Caki2 (cell line): ENCODE data around the gene RXRA. TPM values are rescaled to one million over a fixed set of nuclear protein-coding genes. Genes with fewer than 3 reads are reported as not detected.

Source experiments
- DNase-seq: peaks from one replicate; pipeline ENCODE4 v3.0.0-alpha.2; 2015; ENCODE audit warnings: low read depth
- in situ Hi-C: cut with HindIII; loops from 2 replicates; pipeline ENCODE4 v1.10.0; 2016; ENCODE audit warnings: low sequenced_read_pairs, low pct_unique_long_range_greater_than_20kb, mixed read lengths
- total RNA-seq: library from RNA; depleted of rRNA; stranded (reverse); fragments of >200 nt; shearing (Covaris generic); gene quantifications from 2 replicates; pipeline ENCODE4 v1.2.3, GENCODE V29; 2014; ENCODE audit warnings: low replicate concordance

Gene RXRA
- total RNA-seq, 1 experiment from 2014 or later, result 20.6 TPM

DNA sequence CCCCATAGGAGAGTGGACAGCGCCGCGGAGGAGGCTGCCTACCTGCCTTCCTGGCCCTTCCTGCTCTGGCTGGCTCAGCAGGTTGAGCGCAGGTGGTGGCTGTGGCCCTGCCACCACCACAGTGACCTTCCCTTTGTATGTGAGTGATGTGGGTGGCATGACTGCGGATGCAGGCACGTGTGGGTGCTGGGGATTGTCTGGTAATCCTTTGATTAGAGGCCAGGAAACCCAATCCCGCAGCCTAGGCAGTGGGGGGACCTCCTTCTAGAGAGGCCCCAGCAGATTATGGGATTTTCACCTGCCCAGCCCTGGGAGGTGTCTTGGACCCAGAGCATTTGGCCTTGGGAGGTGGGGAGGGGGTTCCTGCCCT is 16.5 kb downstream of the RXRA start:
- in situ Hi-C loops, result no loop called here
- DNase-seq, result no peak

- in situ Hi-C loops, result no loop called here
- no peak for DNase-seq
Measured at GRCh38 chr9:134343637-134344036, 17.4 kb downstream of the RXRA start.

GRCh38 chr9:134344068-134344799 is 18.0 kb downstream of the RXRA start:
- no peak for DNase-seq
- in situ Hi-C loops, result no loop called here

- no peak for DNase-seq
- in situ Hi-C loops, result no loop called here
Measured at GRCh38 chr9:134344800-134345310, 18.6 kb downstream of the RXRA start.

DNA sequence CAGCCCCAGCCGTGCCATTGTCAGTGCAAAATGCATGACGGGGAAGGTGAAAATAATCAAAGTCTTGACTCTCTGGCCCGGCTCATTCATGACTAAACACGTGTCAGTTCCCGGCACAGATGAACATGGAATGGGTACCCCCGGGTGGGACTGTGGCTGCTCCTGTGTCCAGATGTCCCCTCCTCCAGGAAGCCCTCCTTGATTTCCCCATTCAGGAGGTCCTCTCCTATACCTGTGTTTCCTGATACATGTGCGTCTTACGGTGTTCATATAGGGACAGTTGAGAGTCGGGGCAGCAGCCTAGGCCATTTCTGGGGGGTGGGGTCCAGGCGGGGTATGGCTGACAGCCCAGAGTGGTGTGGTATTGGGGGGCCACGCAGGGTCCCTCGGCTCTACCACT is 19.5 kb downstream of the RXRA start:
- in situ Hi-C loops, result no loop called here
- no peak for DNase-seq

DNA sequence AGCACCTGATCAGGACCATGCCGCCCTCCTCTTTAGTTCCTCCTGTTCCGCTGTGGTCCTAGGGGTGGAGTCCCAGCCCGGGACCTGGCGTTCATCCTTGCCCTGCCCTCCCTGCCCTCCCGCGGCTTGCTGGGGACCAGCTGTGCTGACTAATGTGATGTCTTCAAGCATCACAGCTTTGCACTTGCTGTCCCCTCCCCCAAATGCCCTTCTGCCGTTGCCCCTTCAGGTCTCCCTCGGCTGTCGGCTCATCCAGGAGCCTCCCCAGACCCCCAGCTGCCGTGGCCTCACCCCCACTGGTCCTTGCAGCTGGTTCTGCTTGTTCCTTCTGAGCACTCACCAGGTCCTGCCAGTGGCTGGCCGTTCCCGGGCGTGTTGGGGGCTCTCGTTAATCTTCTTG is 19.9 kb downstream of the RXRA start:
- in situ Hi-C loops, result no loop called here
- no peak for DNase-seq

DNA sequence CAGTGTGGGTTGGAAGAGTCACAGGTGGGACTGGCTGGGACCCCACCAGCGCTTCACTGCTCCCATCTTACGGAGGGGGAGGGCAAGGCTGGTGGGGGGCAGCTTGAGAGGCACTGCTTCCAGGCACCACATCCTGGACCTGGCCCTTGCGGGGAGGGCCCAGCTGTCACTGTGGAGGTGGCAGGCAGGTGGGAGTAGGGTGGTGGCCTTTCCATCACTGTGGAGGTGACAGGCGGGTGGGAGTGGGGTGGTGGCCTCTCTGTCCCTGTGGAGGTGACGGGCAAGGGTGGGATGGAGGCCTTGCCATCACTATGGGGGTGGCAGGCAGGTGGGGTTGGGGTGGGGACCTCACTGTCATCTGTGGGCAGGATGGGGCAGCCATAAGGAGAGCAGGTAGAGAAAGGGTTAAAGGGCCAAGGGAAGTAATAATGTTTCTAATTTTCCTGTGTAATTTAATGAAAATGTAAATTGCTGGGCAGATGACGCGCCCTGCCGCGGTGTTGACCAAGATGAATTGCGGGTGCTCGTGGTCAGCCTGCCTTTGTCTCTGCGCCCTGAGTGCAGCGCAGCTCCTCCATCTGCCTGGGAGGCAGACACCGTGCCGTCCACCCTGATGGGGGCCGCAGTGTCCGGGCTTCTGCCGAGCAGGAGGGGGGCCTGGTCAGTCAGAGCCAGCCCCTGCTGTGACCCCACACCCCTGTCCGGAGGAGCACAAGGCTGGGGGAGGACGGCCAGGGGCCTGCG is 20.8 kb downstream of the RXRA start:
- no peak for DNase-seq
- in situ Hi-C loops, result no loop called here

- no peak for DNase-seq
- in situ Hi-C loops, result no loop called here
Measured at GRCh38 chr9:134347996-134348395, 21.7 kb downstream of the RXRA start.

DNA sequence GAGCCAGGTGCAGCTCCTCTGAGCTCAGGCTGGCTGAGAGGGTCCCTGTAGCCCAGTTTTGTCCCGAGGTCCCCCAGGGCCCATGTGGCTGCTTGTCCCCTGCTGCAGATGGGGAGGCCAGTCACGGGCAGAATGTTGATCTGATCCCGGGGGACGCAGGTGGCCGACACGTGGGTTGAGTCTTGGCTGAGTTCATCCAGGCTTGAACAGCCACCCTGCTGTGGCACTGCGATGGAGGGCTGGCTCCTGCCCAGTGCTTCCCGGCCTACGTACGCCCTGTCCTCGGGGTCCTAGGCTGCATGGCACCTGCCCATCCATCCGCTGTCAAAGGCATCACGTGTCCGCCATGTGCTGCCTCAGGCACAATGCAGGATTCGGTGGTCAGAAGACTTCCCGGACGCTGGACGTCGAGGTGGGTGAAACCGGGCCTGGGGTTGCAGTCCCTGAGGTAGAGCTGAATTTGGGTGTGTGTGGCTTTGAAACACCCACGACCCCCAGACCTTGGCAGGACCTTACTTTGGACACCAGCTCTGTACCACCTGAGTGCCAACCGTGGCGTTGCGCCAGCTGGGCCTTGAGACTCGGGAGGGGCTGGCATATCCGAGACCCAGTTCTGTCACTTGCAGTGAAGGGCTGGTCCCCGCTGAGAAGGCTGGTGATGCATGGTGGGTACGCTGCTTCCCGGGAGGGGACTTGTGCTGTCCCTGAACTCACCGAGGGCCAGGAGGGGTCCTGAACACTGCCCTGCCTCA is 22.3 kb downstream of the RXRA start:
- in situ Hi-C loops, result no loop called here
- DNase-seq, result no peak

DNA sequence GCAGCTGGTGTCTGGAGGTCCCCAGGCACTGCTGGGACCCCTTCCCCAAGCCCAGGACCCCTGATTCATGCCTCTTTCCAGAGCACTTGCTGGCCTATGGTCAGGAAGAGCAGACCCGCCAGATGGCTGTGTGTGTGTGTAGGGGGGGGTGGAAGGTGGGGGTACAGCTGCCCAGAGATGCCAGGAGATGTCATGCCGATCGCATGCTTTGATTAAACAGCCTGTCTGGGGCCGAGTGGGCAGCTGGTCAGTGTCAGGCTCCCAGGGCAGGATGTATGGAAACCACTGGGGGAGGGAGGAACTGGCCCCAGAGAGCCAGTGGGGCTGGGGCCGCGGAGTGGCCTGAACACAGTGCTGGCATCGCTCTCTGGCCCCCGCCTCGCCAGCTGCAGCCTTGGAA is 23.7 kb downstream of the RXRA start:
- no peak for DNase-seq
- in situ Hi-C loops, result no loop called here

DNA sequence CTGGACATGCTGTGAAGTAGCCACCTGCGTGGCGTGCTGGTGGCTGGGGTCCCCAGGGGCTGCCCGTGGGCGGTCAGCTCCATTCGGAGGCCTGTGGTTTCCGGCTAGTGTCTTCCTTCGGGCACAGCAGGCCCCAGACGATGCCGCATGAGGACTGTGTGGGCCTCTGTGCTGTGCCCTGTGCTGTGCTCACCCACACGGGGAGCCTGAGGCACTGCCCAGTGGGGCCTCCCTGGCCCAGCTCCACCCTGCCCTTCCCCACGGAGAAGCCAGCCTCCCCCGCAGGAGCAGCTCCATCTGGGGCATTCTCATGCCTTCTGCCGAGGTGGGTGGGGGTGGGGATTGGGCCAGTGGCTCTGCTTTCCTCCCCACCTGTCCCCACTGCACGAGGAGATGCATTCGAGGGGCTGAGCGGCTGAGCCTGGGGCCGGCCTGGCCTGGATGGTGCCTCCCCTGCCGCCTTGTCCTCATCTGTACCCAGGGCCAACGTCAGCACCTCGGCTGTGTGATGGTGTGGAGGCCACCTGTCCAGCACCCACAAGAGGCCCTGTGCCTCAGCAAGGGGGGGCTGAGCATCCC is 24.2 kb downstream of the RXRA start:
- in situ Hi-C loops, result no loop called here
- no peak for DNase-seq

- no peak for DNase-seq
- in situ Hi-C loops, result no loop called here
Measured at GRCh38 chr9:134351606-134352176, 25.4 kb downstream of the RXRA start.

DNA sequence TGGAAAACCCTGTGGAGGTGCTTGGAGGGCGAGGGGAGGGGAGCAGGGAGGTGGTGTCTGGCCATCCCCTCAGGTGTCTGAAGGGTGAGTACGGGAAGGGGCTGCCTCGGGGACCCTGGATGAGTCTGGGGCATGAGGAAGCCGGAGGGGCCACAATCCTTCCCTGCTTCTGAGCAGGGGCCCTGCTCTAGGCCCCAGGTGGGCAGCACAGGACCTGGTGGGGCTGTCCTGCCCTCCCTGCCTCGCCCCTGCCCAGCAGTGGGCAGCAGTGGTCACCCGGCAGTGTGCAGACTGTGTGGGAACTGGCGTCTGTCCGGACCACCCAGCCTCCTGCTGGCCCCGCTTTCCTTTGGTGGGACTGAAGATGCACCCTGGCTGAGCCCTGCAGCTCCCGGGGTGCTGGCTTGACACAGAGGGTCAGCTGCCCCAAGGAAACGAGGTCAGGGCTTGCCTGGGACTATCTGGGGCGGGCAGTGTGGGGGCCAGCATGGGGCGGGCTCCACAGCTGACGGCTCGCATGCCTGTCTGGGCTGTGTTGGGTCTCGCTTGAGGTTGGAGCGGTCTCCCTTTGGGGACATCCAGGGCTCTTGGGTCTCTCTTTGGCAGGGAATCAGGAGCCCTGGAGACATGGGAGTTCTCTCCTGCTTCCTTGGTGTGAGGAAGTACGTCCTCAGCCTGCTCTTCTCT is 26.1 kb downstream of the RXRA start:
- in situ Hi-C loops, result no loop called here
- no peak for DNase-seq

- no peak for DNase-seq
- in situ Hi-C loops, result no loop called here
Measured at GRCh38 chr9:134353539-134353938, 27.3 kb downstream of the RXRA start.

- in situ Hi-C loops, result no loop called here
- DNase-seq, result no peak
Measured at GRCh38 chr9:134355158-134355557, 28.9 kb downstream of the RXRA start.

DNA sequence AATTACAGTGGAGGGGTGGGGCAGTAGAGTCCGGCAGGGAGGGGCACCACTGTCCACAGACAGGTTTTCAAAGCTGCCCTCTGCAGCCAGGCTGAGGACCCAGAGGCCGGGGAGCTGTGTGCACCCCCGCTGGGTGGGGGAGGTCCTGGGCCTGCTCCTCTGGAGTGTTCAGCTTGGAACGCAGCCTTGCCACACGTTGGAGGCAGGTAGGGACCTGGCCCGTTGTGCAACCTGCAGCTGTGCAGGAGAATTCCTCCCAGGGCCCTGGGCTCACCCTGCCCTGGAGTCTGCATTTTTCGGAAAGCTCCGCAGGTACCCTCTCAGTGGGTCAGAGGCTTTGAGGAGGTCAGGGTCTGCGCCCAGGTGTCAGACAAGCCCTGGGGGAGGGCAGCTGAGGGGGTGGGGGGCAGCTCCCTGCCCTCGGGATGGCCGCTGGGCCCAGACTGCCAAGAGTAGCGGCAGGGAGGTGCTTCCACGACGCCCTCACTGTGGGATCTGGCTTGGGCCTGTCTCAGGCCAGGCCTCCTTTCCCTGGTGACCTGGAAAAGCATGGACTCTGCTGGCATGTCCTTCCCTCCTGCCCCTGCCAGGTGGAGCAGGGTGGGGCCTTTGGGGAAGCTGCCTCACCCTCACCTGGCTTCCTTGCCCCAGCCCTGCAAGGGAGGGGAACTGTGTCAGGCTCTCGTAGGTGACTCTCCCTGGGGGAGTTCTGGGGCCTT is 29.5 kb downstream of the RXRA start:
- in situ Hi-C loops, result no loop called here
- DNase-seq, result no peak
